Activated T-helper 1 cell treated with Interleukin-2 at 50 U/mL for 16 hours (primary cell): ENCODE measurements around the gene STXBP3.
"Not testable (repeated sequence)": the region's sequence is repeated elsewhere in the genome, so short reads cannot be mapped to it uniquely, and the experiment has no call there.

Source experiments
- DNase-seq: peaks from one replicate; pipeline ENCODE4 v3.0.0-alpha.2; 2020; ENCODE audit warnings: low read depth

Gene STXBP3, protein sequence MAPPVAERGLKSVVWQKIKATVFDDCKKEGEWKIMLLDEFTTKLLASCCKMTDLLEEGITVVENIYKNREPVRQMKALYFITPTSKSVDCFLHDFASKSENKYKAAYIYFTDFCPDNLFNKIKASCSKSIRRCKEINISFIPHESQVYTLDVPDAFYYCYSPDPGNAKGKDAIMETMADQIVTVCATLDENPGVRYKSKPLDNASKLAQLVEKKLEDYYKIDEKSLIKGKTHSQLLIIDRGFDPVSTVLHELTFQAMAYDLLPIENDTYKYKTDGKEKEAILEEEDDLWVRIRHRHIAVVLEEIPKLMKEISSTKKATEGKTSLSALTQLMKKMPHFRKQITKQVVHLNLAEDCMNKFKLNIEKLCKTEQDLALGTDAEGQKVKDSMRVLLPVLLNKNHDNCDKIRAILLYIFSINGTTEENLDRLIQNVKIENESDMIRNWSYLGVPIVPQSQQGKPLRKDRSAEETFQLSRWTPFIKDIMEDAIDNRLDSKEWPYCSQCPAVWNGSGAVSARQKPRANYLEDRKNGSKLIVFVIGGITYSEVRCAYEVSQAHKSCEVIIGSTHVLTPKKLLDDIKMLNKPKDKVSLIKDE

DNA sequence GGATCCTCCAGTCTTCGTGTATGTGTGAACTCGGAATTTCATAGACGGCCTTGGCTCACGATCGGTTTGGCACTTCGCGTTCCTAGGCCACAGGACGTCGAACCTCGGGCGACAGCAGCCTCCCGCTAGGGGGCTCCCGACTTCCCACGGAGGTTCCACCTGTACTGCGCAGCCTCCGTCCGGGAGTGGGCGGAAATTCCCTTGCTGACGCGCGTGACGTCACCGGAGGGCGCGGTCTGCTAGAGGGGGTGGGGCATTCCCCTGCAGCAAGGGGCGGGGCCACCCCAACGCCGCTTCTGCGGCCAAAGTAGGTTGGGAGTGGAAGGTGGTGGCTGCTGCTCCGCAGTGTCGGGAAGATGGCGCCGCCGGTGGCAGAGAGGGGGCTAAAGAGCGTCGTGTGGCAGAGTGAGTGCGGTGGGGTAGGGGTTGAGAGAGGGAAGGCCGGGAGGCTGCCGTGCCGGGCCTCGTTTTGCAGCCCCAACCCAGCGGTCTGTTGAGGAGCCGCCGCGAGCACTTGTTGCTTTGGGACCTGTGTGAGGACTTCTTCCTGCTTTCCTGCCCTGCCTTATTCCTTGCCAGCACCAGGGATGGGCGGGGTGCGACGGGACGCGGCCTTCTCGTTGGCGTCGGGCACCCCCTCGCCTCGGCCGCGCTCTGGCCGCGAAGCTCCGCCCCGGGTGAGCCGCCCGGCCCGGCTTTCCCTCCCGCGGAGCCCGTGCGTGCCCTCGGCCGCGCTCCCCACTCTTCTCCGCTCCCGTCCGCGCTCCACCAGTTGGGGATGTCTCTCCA lies at the start of gene STXBP3:
Gene STXBP3, plus strand, starts transcription at position 293 of the 789 bp plus-strand sequence. Its CDS starts 64 bp downstream, at position 357.
- peak; percentile 99 for DNase-seq

DNA sequence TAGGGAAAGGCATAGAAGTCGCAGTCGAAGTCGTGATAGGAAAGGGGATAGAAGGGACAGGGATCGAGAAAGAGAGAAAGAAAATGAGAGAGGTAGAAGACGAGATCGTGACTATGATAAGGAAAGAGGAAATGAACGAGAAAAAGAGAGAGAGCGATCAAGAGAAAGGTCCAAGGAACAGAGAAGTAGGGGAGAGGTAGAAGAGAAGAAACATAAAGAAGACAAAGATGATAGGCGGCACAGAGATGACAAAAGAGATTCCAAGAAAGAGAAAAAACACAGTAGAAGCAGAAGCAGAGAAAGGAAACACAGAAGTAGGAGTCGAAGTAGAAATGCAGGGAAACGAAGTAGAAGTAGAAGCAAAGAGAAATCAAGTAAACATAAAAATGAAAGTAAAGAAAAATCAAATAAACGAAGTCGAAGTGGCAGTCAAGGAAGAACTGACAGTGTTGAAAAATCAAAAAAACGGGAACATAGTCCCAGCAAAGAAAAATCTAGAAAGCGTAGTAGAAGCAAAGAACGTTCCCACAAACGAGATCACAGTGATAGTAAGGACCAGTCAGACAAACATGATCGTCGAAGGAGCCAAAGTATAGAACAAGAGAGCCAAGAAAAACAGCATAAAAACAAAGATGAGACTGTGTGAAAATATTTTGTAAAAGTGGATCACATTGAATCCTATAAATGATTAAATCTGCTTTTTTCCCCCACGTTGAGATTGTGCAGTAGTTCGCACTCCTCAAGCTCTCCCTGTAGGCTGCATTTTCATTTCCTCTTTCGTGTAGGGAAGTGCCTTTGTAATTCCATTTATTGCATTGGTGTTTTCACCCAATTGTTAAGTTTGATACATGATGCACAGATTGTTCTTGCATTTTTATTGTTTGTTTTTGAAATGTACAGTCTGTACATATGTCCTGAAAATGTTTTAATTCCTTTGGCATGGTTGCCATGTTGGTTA lies 46.8 kb upstream of the STXBP3 start:
- DNase-seq, result no peak

DNA sequence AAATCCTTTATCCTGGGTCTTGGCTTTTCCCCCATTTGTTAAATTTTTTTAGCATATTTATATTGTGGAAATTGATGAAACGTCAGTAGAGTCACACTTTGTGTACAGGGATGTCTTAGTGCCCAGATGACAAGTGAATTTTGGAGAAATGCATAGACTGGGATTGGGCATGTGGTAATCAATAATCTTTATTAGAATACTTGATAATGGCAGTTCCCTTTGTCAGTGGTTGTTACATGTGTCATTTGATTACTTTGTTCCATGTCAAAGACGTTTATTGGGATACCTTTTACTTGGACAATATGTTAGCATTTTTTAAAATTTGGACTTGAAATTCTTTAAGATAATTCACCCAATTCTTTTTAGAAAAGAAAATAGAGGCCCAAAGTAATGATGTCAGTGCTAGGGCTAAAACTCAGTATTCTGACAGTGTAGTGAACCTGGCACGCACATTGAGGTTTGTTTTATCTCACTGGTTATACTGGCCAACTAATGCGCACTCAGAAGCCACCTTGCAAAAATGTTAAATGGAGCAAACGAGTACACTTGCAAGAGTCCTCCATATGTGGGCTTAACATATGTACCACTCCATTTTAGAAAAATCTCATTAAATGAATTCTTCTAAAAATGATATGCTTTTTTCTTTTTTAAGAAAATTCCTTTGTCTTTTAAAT lies 45.2 kb upstream of the STXBP3 start:
- no peak for DNase-seq

DNA sequence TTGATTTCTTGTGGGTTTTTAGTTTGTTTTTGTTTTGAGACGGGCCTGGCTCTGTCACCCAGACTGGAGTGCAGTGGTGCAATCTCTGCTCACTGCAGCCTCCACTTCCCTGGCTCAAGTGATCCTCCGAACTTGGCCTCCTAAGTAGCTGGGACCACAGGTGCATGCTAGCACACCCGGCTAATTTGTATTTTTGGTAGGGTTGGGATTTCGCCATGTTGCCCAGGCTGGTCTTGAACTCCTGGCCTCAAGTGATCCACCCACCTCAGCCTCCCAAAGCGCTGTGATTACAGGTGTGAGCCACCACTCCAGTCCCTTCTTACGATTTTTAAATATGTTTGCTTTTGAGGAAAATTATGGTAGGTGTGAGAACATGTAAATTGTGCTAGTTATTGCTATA lies 44.4 kb upstream of the STXBP3 start:
- not testable (repeated sequence) for DNase-seq

DNA sequence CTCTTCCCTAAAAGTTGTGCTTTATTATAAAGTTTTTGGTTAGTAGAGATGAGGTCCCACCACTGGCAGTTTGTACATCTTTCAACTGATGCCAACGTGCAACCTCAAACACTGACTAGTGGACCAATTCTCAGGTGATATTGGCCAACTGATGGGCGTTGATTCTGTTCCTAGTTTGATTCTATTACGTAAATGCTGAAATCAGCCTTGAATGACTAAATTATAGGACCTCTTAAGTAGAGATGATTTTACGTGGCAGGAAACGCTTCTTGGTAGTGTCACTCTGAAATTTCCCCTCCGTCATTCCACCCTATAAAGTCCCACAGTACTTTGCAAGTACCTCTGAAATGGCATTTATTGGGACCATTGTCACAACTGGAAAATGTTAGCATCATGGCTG lies 42.5 kb upstream of the STXBP3 start:
- no peak for DNase-seq

DNA sequence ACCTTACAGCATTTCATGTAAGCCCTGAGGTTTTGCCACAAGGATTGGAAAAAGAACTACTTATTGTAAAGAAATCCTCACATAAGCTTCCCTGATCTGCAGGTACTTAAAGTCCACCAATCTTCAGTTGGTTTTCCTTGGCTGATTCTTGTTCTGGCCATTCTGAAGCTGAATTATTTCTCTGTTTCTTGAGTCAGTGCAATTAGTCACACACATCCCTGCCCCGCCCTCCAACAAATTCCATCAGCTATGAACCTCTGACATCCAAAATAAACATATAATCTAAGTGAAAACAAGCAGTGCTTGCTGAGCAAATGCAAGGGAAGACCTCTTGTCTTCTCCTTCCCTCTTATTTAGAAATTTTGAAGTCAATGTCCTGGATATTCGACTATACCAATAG lies 42.0 kb upstream of the STXBP3 start:
- no peak for DNase-seq

DNA sequence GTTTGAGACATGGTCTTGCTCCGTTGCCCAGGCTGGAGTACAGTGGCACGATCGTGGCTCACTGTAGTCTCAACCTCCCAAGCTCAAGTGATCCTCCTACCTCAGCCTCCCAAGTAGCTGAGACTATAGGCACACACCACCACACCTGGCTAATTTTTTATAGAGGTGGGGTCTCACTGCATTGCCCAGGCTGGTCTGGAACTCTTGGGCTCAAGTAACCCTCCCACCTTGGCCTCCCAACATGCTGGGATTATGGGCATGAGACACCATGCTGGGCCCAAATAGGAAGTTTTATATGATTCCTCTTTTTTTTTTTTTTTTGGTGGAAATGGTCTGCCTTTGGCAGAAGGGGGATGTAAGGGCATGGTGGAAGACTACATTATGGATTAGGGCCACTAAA lies 39.8 kb upstream of the STXBP3 start:
- DNase-seq, result no peak

DNA sequence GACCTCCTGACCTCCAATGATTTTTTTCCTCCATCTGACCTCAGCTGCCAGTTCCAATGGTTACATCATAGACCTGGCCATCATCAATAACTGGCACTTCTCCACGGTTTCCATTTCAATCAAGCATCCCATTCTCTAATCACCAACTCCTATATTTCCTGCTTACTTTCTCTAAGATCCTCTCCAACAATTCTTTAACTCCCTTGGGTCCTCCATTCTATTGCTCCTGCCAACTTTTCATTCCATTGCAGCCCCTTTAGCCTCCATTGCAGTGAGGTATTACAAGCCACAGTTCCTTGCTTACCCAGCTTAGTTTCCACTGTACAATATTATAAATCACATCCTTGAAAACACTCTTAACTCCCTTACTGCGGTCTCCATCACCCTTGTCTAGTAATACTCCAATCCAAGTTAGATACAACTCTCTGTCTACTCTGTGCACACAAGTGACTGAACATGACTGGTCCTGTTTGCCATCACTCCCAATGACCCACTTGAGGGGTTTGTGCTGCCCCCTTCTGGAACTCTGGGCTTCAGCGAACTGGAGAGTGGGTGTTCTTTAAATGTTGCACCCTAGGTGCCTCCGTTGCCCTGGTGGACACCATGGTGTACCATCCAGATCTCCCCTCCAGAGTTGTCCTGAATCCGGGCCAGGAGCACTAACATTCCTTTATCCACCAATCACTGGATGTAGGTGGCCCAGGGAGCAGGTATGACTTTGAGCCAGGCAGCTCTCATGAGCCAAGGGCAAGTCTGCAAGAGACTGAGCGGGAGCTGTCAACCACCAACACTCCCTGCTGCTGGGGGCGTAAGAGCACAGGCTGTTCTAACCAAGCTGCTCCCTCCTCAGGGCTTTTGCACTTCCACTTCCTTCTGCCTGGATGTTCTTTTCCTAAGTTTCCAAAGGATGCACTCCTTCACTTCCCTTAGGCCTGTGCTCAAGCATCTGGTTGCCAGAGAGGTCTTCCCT lies 37.5 kb upstream of the STXBP3 start:
- DNase-seq, result peak; percentile 42

DNA sequence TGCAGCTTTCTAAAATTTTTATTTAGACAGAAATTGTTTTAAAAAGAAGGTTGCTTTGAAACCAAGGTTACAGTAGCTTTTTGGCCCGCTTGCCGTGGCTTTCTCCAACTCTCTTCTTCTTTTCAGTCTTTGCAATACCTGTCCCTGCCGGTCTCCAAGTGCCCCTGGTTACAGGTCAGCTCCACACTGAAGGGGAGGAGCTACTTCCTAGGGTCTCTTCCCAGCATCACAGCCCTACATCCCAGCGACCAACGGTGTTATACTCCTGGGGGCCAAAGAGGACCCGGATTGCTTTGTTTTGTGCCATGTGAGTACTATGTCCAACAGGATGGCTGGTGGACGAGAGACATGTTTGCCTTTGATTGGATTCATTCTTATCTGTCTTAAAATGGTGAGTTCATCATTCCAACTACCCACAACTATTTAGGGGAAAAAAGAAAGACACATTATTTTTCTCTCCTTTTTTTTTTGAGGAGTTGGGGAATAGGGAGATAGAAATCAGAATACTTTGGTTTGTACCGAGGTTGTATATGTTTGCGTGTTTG lies 33.8 kb upstream of the STXBP3 start, which contains the start of gene FNDC7:
Gene FNDC7, plus strand, starts transcription at position 303 of the 545 bp plus-strand sequence. Its CDS starts 26 bp downstream, at position 329.
- DNase-seq, result no peak

DNA sequence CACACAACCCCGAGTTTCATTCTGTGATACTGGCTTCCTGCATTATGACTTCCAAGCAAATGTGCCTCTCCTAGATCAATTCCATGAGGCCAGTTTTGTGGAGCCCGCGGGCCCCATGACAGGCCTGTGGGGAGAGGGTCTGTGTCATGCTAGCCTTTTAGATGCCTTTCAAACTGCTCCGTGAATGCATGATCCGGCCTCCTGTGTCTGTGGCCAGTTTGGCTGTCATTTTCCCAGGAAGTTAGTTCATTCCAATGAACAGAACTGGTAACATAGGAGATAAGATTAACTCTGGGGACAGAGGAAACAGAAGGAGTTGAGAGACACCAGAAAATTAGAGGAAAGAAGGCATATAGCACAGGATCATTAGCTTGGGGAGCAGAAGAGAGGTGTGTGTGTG lies 30.5 kb upstream of the STXBP3 start:
- DNase-seq, result no peak

DNA sequence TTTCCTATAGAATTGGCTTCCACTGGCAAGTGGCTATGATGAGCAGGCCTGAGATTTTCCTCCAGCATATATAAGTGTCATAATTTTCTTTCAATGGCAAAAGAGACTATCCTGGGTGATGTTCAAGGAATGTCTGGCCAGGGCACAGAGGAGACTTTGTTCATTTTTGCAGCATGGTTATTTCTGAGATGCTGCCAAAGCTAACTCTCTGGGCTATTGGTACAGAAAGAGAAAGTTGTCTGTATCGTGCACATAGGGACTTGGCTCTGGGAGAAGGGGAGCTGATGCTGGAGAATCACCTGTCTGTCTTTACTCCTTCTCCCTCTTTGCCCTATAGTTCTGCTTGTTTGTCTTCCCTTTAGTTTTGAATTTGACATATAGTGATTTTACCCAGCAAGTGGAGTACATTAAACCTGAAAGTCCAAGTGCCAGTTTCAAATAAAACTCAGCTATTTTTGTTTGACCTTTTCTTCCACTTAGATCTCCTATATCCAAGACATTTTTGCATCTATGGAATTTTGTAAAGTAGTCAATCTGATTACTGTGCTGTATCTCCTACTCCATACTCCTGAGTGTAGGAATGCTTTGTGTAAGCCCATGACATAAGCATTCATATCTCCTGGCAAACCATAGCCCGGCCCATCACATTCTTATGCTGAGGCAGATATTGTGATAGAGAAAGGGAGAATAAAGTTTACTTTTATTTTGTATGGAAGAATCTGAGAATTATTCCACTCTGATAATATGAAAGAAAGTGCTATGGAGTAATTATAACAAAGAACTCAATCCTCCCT lies 29.8 kb upstream of the STXBP3 start:
- no peak for DNase-seq

DNA sequence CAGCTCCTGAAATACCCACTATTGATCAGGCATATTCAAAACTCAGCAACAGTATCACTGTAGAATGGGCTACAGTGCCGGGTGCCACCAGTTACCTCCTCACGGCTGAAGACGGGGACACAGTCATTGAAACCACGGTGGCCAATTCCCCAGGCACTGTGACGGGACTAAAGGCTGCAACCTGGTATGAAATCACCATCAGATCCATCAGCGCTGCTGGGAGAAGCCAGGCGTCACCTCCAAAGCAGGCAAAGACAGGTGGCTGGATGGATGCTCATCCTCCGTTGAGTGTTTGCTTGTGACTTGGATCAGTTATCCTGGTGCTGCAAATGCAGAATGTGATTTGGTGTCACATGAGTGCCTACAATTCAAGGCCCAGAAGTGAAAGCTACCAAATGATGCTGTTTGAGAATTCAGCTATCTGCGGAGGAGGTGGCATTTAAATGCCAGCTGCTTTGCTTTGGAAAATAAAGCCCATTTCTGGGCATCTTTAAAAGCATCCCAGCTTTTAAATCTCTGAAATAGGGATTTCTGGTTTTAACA lies 28.6 kb upstream of the STXBP3 start:
- no peak for DNase-seq

DNA sequence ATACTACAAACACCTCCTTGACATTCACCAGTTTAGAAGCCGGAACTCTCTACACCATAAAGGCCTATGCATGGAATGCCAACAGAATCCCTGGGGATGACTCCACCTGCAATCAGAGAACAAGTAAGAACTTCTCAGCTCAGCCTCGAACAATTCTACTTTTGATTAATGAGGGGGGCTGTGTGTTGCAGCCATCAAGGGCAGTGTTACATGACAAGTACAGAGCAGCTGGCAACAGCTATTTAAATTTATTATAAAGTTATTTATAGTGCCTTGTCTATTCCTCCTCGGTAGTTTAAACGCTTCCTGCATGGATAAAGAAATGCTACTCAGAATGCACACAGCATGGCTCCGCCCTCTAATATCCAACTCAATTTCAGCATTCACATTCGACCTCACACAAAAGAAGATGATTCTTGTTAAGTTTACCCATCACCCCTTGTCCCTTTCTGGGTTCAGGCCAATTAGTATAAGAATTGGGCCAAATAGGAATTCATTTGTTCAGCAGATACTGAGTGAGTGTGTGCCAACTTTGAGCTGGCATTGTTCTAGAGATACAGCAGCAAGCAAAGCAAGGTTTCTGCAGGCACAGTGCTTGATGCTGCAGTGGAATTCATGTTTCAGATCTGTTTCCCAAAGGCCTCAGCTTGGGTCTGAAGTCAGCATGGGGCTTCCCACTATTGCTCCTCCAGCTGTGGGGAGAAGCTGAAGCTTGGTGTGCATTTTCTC lies 27.4 kb upstream of the STXBP3 start:
- DNase-seq, result no peak

DNA sequence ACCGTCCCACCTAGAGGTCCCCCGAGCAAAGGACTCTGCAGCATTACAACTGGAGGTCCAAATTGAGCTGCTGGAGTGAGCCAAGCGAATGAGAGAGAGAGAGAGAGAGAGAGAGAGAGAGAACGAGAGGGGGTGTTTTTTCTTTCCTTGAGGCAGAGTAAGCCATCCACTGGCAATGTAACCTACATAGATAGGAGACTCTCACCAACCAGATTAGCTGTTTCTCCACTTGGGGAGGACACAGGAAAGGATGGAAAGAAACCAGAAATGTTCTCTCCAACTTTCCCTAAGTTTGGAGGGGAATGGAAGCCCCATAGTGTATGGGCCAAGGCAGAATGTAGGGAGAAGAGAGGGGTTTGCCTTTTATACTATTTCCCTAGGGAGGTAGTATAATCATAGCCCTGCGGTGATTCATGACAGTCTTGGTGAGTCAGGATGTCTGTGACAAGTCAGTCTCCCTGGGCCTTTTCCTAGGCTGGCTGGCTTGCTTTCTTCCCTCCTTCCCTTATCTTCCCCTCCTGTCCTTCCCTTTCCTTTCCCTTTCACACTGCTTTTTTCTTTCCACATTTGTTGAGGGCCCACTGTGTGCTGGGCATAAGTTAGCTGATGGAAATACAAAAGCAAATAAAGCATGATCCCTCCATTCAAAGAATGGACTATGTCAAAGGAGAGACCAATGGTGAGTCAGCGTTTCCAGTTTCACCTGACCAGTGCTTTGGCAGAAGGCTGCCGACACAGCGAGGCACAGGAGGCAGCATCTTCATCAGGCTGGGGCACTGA lies 26.6 kb upstream of the STXBP3 start:
- no peak for DNase-seq

DNA sequence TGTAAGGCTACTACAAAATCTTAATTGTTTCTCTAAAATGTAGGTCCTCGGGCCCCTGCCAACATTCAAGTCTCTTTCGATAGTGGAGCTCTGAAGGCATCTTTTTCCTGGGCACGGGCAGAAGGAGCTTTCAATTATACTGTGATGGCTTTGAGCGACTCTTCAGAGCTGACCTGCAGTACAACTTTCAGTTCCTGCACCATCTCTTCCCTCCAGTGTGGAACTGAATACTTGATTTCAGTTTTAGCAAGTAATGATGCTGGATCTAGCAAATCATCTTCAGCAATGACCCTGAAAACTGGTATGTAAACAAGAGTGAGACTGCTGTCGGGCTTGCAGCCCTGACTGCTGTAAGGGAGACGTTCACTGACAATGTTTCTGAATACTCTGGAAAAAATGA lies 24.2 kb upstream of the STXBP3 start:
- no peak for DNase-seq

DNA sequence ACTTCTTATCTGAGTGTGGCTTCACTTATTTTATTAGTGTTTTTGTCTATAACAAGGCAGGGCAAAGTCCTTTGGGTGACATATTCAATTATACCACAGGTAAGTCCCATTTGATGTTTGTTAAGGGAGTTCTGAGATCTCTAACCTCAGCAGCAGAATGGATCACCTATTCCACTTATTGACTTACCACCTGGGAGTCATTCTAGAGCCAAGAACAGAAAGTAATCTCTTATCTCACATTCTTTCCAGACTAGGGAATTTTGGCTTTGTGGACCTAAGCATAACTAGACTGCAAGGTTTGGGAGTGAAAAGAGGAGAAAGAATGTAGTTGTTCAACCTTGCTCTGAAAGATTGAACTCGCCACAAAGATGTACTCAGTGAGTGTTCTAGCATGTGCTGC lies 20.6 kb upstream of the STXBP3 start:
- DNase-seq, result no peak
